Lower leg skin (tissue), 3 donors: ENCODE data around the gene CGB1.
"Not testable (repeated sequence)": the region's sequence is repeated elsewhere in the genome, so short reads cannot be mapped to it uniquely, and the experiment has no call there.

Experiments used
- POLR2A ChIP-seq, 2 donors: fragments of 450-650 bp; IDR thresholded peaks; one replicate each; pipeline ENCODE4 v1.6.1; 2016 to 2017; ENCODE audit warnings: antibody characterized with exemption in 2 of 2, mild to moderate bottlenecking in 1 of 2, moderate library complexity in 1 of 2
- TF ChIP-seq, protein P1 (sequence below), 3 donors: fragments of 450-650 bp; IDR thresholded peaks; one replicate each; pipeline ENCODE4 v1.5.1; 2016; ENCODE audit warnings: antibody characterized with exemption in 3 of 3, mild to moderate bottlenecking in 3 of 3, moderate library complexity in 2 of 3

GRCh38 chr19:49043548-49043947 is 6.9 kb upstream of the CGB1 start, which contains the start of gene CGB5:
- TF ChIP-seq POLR2A (IDR thresholded peaks at IDR 0.05), result not testable (repeated sequence)
- TF ChIP-seq, protein P1, sequence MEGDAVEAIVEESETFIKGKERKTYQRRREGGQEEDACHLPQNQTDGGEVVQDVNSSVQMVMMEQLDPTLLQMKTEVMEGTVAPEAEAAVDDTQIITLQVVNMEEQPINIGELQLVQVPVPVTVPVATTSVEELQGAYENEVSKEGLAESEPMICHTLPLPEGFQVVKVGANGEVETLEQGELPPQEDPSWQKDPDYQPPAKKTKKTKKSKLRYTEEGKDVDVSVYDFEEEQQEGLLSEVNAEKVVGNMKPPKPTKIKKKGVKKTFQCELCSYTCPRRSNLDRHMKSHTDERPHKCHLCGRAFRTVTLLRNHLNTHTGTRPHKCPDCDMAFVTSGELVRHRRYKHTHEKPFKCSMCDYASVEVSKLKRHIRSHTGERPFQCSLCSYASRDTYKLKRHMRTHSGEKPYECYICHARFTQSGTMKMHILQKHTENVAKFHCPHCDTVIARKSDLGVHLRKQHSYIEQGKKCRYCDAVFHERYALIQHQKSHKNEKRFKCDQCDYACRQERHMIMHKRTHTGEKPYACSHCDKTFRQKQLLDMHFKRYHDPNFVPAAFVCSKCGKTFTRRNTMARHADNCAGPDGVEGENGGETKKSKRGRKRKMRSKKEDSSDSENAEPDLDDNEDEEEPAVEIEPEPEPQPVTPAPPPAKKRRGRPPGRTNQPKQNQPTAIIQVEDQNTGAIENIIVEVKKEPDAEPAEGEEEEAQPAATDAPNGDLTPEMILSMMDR (IDR thresholded peaks at IDR 0.05), result not testable (repeated sequence)
